AG04449 (cell line): Measurements from ENCODE around the gene TMEM126B.

Source experiments
- CTCF ChIA-PET: fragments of 350-600 bp; formaldehyde crosslinking; extraction: SDS; loops from one replicate; lab custom pipeline; 2021; ENCODE audit warnings: antibody characterized with exemption; lab: Yijun Ruan, JAX
- POLR2A ChIA-PET: fragments of 400-600, 350-600 bp; formaldehyde crosslinking; extraction: SDS; loops from one replicate; lab custom pipeline; 2020; ENCODE audit warnings: antibody characterized with exemption, inconsistent platforms; lab: Yijun Ruan, JAX
- DNase-seq: peaks from one replicate; pipeline ENCODE4 v3.0.0-alpha.2; 2010; ENCODE audit warnings: low read depth, low spot score
- H3K4me3 ChIP-seq: 2 replicates; pipeline ENCODE4 v1.5.1; 2011; ENCODE audit warnings: low read depth, mild to moderate bottlenecking, control low read depth, low read length
- CTCF ChIP-seq: IDR thresholded peaks from one replicate; pipeline ENCODE4 v1.5.1; 2011; ENCODE audit warnings: mild to moderate bottlenecking, moderate library complexity, low read length, control low read depth, inconsistent platforms; ENCODE audit not compliant: insufficient read depth; ENCODE audit errors: missing control alignments

TMEM126B gene

GRCh38 chr11:85658180-85658579, 29.8 kb downstream of the TMEM126B start:
- H3K4me3 ChIP-seq: no peak overlapping the region
- POLR2A ChIA-PET: no interaction called here
- CTCF ChIA-PET: no interaction called here
- TF ChIP-seq CTCF: no peak
- DNase-seq: no peak

- POLR2A ChIA-PET: no interaction called here
- peak overlapping the region; percentile 83 for H3K4me3 ChIP-seq
- no peak for TF ChIP-seq CTCF
- CTCF ChIA-PET: interaction anchor here (0.7 to 1.5 kb wide), 5 partner anchors 33 to 882 kb away, joined by 3 to 4 read pairs (median 3); no protein-coding TSS in a partner anchor
- DNase-seq: no peak
Observed at GRCh38 chr11:85661972-85662664, 33.7 kb downstream of the TMEM126B start.

- peak overlapping the region; percentile 83 for H3K4me3 ChIP-seq
- no peak for TF ChIP-seq CTCF
- POLR2A ChIA-PET: interaction anchor here (0.6 to 0.7 kb wide), 2 partner anchors 163 to 413 kb away, joined by 3 read pairs; no protein-coding TSS in a partner anchor
- CTCF ChIA-PET: interaction anchor here (1.0 to 2.8 kb wide), 5 partner anchors 9 to 192 kb away, joined by 3 to 10 read pairs (median 6); partner anchors contain the start of gene CCDC83
- DNase-seq: no peak
Observed at GRCh38 chr11:85663080-85663752, 34.8 kb downstream of the TMEM126B start.

GRCh38 chr11:85663753-85664614, 35.6 kb downstream of the TMEM126B start:
- TF ChIP-seq CTCF: peak; percentile 47
- peak overlapping the region; percentile 83 for H3K4me3 ChIP-seq
- POLR2A ChIA-PET: interaction anchor here (0.6 to 1.4 kb wide), 5 partner anchors 15 to 412 kb away, joined by 3 to 4 read pairs (median 4); partner anchors contain the start of genes CCDC89 and TMEM126B
- CTCF ChIA-PET: interaction anchor here (0.7 to 2.8 kb wide), 6 partner anchors 10 to 191 kb away, joined by 3 to 10 read pairs (median 4); partner anchors contain the start of genes CCDC83 and SYTL2
- DNase-seq: no peak

GRCh38 chr11:85664615-85665481, 36.5 kb downstream of the TMEM126B start, which contains the start of gene CREBZF:
CREBZF (minus strand) TSS chr11:85665129; CDS start chr11:85664875, 254 bp downstream.
- TF ChIP-seq CTCF: no peak
- DNase-seq: peak; percentile 71
- peak within 1 kb of the TSS; percentile 83 for H3K4me3 ChIP-seq
- CTCF ChIA-PET: interaction anchor here (0.8 to 2.8 kb wide), 5 partner anchors 9 to 160 kb away, joined by 3 to 10 read pairs (median 4); no protein-coding TSS in a partner anchor
- POLR2A ChIA-PET: interaction anchor here (0.6 to 1.4 kb wide), 6 partner anchors 11 to 163 kb away, joined by 3 to 4 read pairs (median 4); partner anchors contain the start of genes CCDC89 and TMEM126B
